Measurements from ENCODE around the gene NEUROG2. TPM values are rescaled to one million over a fixed set of nuclear protein-coding genes. Genes with fewer than 3 reads are reported as not detected.
"Not testable (repeated sequence)": the region's sequence is repeated elsewhere in the genome, so short reads cannot be mapped to it uniquely, and the experiment has no call there.

The NEUROG2 gene
- total RNA-seq, 1 experiment from 2014 or later, result not detected

- no TSS peak for BruUV-seq (replicated peaks)
- H3K9me3 ChIP-seq (ENCODE audit: low read length), result no peaks in the 10 kb centered on the region
- H2AFZ ChIP-seq (ENCODE audit: low read length), result no peak overlapping the region
- DNase-seq, result no peak
- no peaks in the 10 kb centered on the region for H3K79me2 ChIP-seq (ENCODE audit: low read length)
- no peak overlapping the region for H3K4me2 ChIP-seq (ENCODE audit: low read length)
- no peak for TF ChIP-seq EZH2phosphoT487 (IDR thresholded peaks at IDR 0.05; ENCODE audit: borderline replicate concordance, low read length)
- TF ChIP-seq EZH2 (IDR thresholded peaks at IDR 0.05; ENCODE audit: low read length, unreplicated experiment), result no peak
- no peak for TF ChIP-seq CTCF (conservative IDR thresholded peaks at IDR 0.05; ENCODE audit: low read depth, low read length)
- POLR2A ChIA-PET (ENCODE audit: unreplicated experiment), result no interaction called here
- no peak for ATAC-seq
- no peak overlapping the region for H3K27ac ChIP-seq (ENCODE audit: low read length)
- no peak overlapping the region for H3K4me3 ChIP-seq (ENCODE audit: low read length)
- CTCF ChIA-PET, result no interaction called here
- peaks cover 6% of the 10 kb centered on the region; the same call in 1 of the 2 replicates for H3K4me1 ChIP-seq (ENCODE audit: insufficient read depth, low read length)
- no peaks in the 10 kb centered on the region for H4K20me1 ChIP-seq (ENCODE audit: low read length)
- intact Hi-C loops (cut with micrococcal nuclease), result no loop called here
- H3K27me3 ChIP-seq (ENCODE audit: low read length), result no peaks in the 10 kb centered on the region
- no peaks in the 10 kb centered on the region for H3K9me2 ChIP-seq (replicated peaks; ENCODE audit: low read length)
- no peaks in the 10 kb centered on the region for H3K36me3 ChIP-seq (ENCODE audit: low read depth, low read length)
- H3K9ac ChIP-seq (ENCODE audit: low read length), result no peak overlapping the region
- H3F3A ChIP-seq (ENCODE audit: low read length, unreplicated experiment), result no peaks in the 10 kb centered on the region
Observed at GRCh38 chr4:112559053-112559452, 43.1 kb upstream of the NEUROG2 start.

GRCh38 chr4:112557676-112558411, 41.9 kb upstream of the NEUROG2 start:
- Histone ChIP-seq H3K4me3 (ENCODE audit: low read length) (no peak overlapping the region), H4K20me1 (ENCODE audit: low read length) (no peaks in the 10 kb centered on the region), H3K9me3 (ENCODE audit: low read length) (no peaks in the 10 kb centered on the region), H3K79me2 (ENCODE audit: low read length) (no peaks in the 10 kb centered on the region), H3K9me2 (replicated peaks; ENCODE audit: low read length) (no peaks in the 10 kb centered on the region), H3K36me3 (ENCODE audit: low read depth, low read length) (no peaks in the 10 kb centered on the region), H2AFZ (ENCODE audit: low read length) (no peak overlapping the region), H3K27me3 (ENCODE audit: low read length) (no peaks in the 10 kb centered on the region), H3F3A (ENCODE audit: low read length, unreplicated experiment) (no peaks in the 10 kb centered on the region), H3K4me1 (ENCODE audit: insufficient read depth, low read length) (peaks cover 15% of the 10 kb centered on the region), H3K9ac (ENCODE audit: low read length) (no peak overlapping the region), H3K27ac (ENCODE audit: low read length) (no peak overlapping the region), H3K4me2 (ENCODE audit: low read length) (no peak overlapping the region)
- TF ChIP-seq EZH2phosphoT487 (IDR thresholded peaks at IDR 0.05; ENCODE audit: borderline replicate concordance, low read length) (no peak), CTCF (conservative IDR thresholded peaks at IDR 0.05; ENCODE audit: low read depth, low read length) (no peak), EZH2 (IDR thresholded peaks at IDR 0.05; ENCODE audit: low read length, unreplicated experiment) (no peak)
- ChIA-PET POLR2A (ENCODE audit: unreplicated experiment) (no interaction called here), CTCF (no interaction called here)
- BruUV-seq (replicated peaks), result no TSS peak
- intact Hi-C loops (cut with micrococcal nuclease), result no loop called here
- DNase-seq, result no peak
- ATAC-seq, result no peak

GRCh38 chr4:112554271-112554670, 38.3 kb upstream of the NEUROG2 start:
- DNase-seq; H2AFZ ChIP-seq (ENCODE audit: low read length); H3K27me3 ChIP-seq (ENCODE audit: low read length); H3K27ac ChIP-seq (ENCODE audit: low read length); H3K9me2 ChIP-seq (replicated peaks; ENCODE audit: low read length); CTCF ChIA-PET; H4K20me1 ChIP-seq (ENCODE audit: low read length); H3K9me3 ChIP-seq (ENCODE audit: low read length); intact Hi-C loops (cut with micrococcal nuclease); H3K4me2 ChIP-seq (ENCODE audit: low read length); H3K9ac ChIP-seq (ENCODE audit: low read length); POLR2A ChIA-PET (ENCODE audit: unreplicated experiment); H3F3A ChIP-seq (ENCODE audit: low read length, unreplicated experiment); H3K36me3 ChIP-seq (ENCODE audit: low read depth, low read length); BruUV-seq (replicated peaks); H3K4me3 ChIP-seq (ENCODE audit: low read length); ATAC-seq; H3K79me2 ChIP-seq (ENCODE audit: low read length): not testable (repeated sequence)
- peaks cover 17% of the 10 kb centered on the region for H3K4me1 ChIP-seq (ENCODE audit: insufficient read depth, low read length)
